OCI-LY1 (cell line): ENCODE measurements around the gene ARHGAP18.

Experiments used
- H2AFZ ChIP-seq: fragments of 200-600 bp; sonication (generic), shearing (Covaris generic); 2 replicates; pipeline ENCODE4 v1.6.0; 2014; ENCODE audit warnings: antibody characterized with exemption, mild to moderate bottlenecking, low read length
- H3F3A ChIP-seq: fragments of 200-600 bp; sonication (generic), shearing (Covaris generic); 2 replicates; pipeline ENCODE4 v1.6.0; 2014; ENCODE audit warnings: mild to moderate bottlenecking, antibody characterized with exemption, low read length, moderate library complexity; ENCODE audit not compliant: insufficient read depth
- H3K27ac ChIP-seq: fragments of 200-600 bp; sonication (generic); 2 replicates; pipeline ENCODE4 v1.5.1; 2014; ENCODE audit warnings: low read length, mixed run types, mild to moderate bottlenecking, low read depth; ENCODE audit not compliant: poor library complexity, severe bottlenecking
- H3K27me3 ChIP-seq: fragments of 200-600 bp; sonication (generic); 2 replicates; pipeline ENCODE4 v1.6.0; 2014; ENCODE audit warnings: antibody characterized with exemption, mild to moderate bottlenecking, low read length, moderate library complexity; ENCODE audit not compliant: insufficient read depth
- H3K36me3 ChIP-seq: fragments of 200-600 bp; sonication (generic); 2 replicates; pipeline ENCODE4 v1.6.1; 2014; ENCODE audit warnings: mild to moderate bottlenecking, antibody characterized with exemption, low read length, moderate library complexity, mixed read lengths; ENCODE audit not compliant: insufficient read depth
- H3K4me1 ChIP-seq: fragments of 200-600 bp; sonication (generic); 2 replicates; pipeline ENCODE4 v1.5.1; 2014; ENCODE audit warnings: mild to moderate bottlenecking, low read length, moderate library complexity; ENCODE audit not compliant: insufficient read depth, severe bottlenecking
- H3K4me2 ChIP-seq: fragments of 200-600 bp; sonication (generic), shearing (Covaris generic); 2 replicates; pipeline ENCODE4 v1.6.1; 2014; ENCODE audit warnings: low read length
- H3K4me3 ChIP-seq: fragments of 200-600 bp; sonication (generic); 2 replicates; pipeline ENCODE4 v1.5.1; 2014; ENCODE audit warnings: low read length, low read depth, mild to moderate bottlenecking, mixed read lengths; ENCODE audit not compliant: poor library complexity, severe bottlenecking
- H3K79me2 ChIP-seq: fragments of 200-600 bp; shearing (Covaris generic); 2 replicates; pipeline ENCODE4 v1.6.1; 2016; ENCODE audit warnings: mixed run types, low read length, mixed read lengths; ENCODE audit not compliant: insufficient read depth
- H3K9ac ChIP-seq: fragments of 200-600 bp; sonication (generic), shearing (Covaris generic); 2 replicates; pipeline ENCODE4 v1.6.1; 2014; ENCODE audit warnings: mild to moderate bottlenecking, low read length, mixed read lengths
- H3K9me2 ChIP-seq: fragments of 200-600 bp; sonication (generic), shearing (Covaris generic); 2 replicates; pipeline ENCODE4 v1.6.1; 2014; ENCODE audit warnings: low read depth, mild to moderate bottlenecking, low read length, mixed read lengths
- H3K9me3 ChIP-seq: fragments of 200-600 bp; shearing (Covaris generic); 2 replicates; pipeline ENCODE4 v1.6.1; 2014; ENCODE audit warnings: low read length, mixed read lengths
- H4K20me1 ChIP-seq: fragments of 200-600 bp; sonication (generic), shearing (Covaris generic); 2 replicates; pipeline ENCODE4 v1.6.0; 2016; ENCODE audit warnings: mild to moderate bottlenecking, low read length; ENCODE audit not compliant: insufficient read depth
- CTCF ChIP-seq: fragments of 200-600 bp; sonication (generic), shearing (Covaris generic); IDR thresholded peaks from 2 replicates; pipeline ENCODE4 v1.5.1; 2017; ENCODE audit warnings: mild to moderate bottlenecking, antibody characterized with exemption, low read length, moderate library complexity, mixed read lengths
- EZH2 ChIP-seq: fragments of 200-600 bp; sonication (generic), shearing (Covaris generic); IDR thresholded peaks from 2 replicates; pipeline ENCODE4 v1.8.0; 2017; ENCODE audit warnings: borderline replicate concordance, mixed run types, mild to moderate bottlenecking, antibody characterized with exemption, low read length, moderate library complexity, mixed read lengths

ARHGAP18 gene

DNA sequence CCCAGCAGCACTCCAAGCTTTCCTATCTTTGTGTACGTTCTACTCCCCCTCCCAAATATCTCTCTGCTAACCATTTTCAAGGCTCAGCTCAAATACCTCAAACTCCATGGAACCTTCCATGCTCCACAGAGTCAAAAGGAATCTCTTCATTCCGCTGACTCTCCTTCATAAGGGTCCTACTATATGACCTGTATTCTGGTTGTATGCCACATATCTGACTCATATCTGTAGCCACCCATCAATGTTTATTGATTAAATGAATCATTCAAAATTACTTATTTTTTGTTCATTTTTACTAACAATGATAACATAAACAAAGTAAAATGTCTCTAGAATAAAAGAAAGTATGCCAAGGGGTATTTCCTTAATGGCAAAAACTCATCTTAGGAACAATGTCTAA lies 123.2 kb downstream of the ARHGAP18 start:
- Histone ChIP-seq H4K20me1 (no peaks in the 10 kb centered on the region), H3K4me1 (no peaks in the 10 kb centered on the region), H3K79me2 (no peaks in the 10 kb centered on the region), H3K9me2 (no peaks in the 10 kb centered on the region), H3K4me3 (no peak overlapping the region), H3K36me3 (no peaks in the 10 kb centered on the region), H3K9ac (no peak overlapping the region), H3K9me3 (no peaks in the 10 kb centered on the region), H2AFZ (no peak overlapping the region), H3K27ac (no peak overlapping the region), H3K27me3 (no peaks in the 10 kb centered on the region), H3F3A (no peaks in the 10 kb centered on the region), H3K4me2 (no peak overlapping the region)
- TF ChIP-seq EZH2 (no peak), CTCF (no peak)

GRCh38 chr6:129583866-129584265 lies 126.1 kb downstream of the ARHGAP18 start:
- no peaks in the 10 kb centered on the region for H3F3A ChIP-seq
- no peaks in the 10 kb centered on the region for H3K9me2 ChIP-seq
- no peak overlapping the region for H3K4me3 ChIP-seq
- H3K36me3 ChIP-seq: no peaks in the 10 kb centered on the region
- H2AFZ ChIP-seq: no peak overlapping the region
- peaks cover 2% of the 10 kb centered on the region for H3K4me1 ChIP-seq
- TF ChIP-seq EZH2: no peak
- no peak for TF ChIP-seq CTCF
- H3K9ac ChIP-seq: no peak overlapping the region
- no peaks in the 10 kb centered on the region for H3K27me3 ChIP-seq
- no peaks in the 10 kb centered on the region for H4K20me1 ChIP-seq
- no peak overlapping the region for H3K27ac ChIP-seq
- no peak overlapping the region for H3K4me2 ChIP-seq
- no peaks in the 10 kb centered on the region for H3K9me3 ChIP-seq
- H3K79me2 ChIP-seq: no peaks in the 10 kb centered on the region

GRCh38 chr6:129578315-129578714 lies 131.7 kb downstream of the ARHGAP18 start:
- Histone ChIP-seq H3F3A (no peaks in the 10 kb centered on the region), H3K27ac (no peak overlapping the region), H3K9me3 (no peaks in the 10 kb centered on the region), H3K4me2 (no peak overlapping the region), H3K9ac (no peak overlapping the region), H2AFZ (no peak overlapping the region), H3K36me3 (no peaks in the 10 kb centered on the region), H3K4me3 (no peak overlapping the region), H4K20me1 (no peaks in the 10 kb centered on the region), H3K79me2 (no peaks in the 10 kb centered on the region), H3K9me2 (no peaks in the 10 kb centered on the region), H3K4me1 (peaks cover 34% of the 10 kb centered on the region), H3K27me3 (no peaks in the 10 kb centered on the region)
- TF ChIP-seq CTCF: no peak
- no peak for TF ChIP-seq EZH2
